GM13976 (cell line): ENCODE data around the gene KAT7.

ENCODE experiments used
- DNase-seq: peaks from one replicate; pipeline ENCODE4 v3.0.0; 2012; ENCODE audit warnings: low spot score
- CTCF ChIP-seq: IDR thresholded peaks from 2 replicates; pipeline ENCODE4 v1.5.1; 2012; ENCODE audit warnings: borderline replicate concordance, mild to moderate bottlenecking; ENCODE audit not compliant: insufficient read depth; ENCODE audit errors: extremely low read depth, missing control alignments, control extremely low read depth
- in situ Hi-C: fragments of 300-500 bp; cut with MboI; formaldehyde crosslinking; loops from one replicate; pipeline ENCODE4 v1.12.0; 2022; ENCODE audit warnings: low sequenced_read_pairs, mixed read lengths, inconsistent platforms; ENCODE audit not compliant: unreplicated experiment

Gene KAT7

GRCh38 chr17:49788478-49789242, at the start of gene KAT7:
KAT7 (plus strand) TSS chr17:49788681; CDS start chr17:49788835, 154 bp downstream.
- TF ChIP-seq CTCF = peak; percentile 16
- in situ Hi-C loops = loop anchor here (10.0 kb wide), 1 partner anchor 84 kb away; the partner anchor contains the start of gene SLC35B1
- DNase-seq = peak; percentile 97

GRCh38 chr17:49739641-49740271, 48.7 kb upstream of the KAT7 start:
- no peak for TF ChIP-seq CTCF
- peak; percentile 64 for DNase-seq
- in situ Hi-C loops = no loop called here

- peak; percentile 59 for DNase-seq
- TF ChIP-seq CTCF = no peak
- in situ Hi-C loops = no loop called here
Observed at GRCh38 chr17:49741009-49741691, 47.3 kb upstream of the KAT7 start.

- no peak for TF ChIP-seq CTCF
- DNase-seq = no peak
- in situ Hi-C loops = no loop called here
Observed at GRCh38 chr17:49741692-49742076, 46.8 kb upstream of the KAT7 start.

GRCh38 chr17:49742166-49742638, 46.3 kb upstream of the KAT7 start:
- TF ChIP-seq CTCF = no peak
- in situ Hi-C loops = no loop called here
- DNase-seq = no peak
